ENCODE data around the gene DGKG. TPM values are rescaled to one million over a fixed set of nuclear protein-coding genes. Genes with fewer than 3 reads are reported as not detected.
A peak's percentile ranks its signal among the peaks of the same experiment; 100 is the strongest.

The DGKG gene
- total and polyA plus RNA-seq, 9 of the 15 experiments (the other 6 are each of a cell fraction or from before 2014, with no cell fraction given) = 0.01 to 0.36 (median 0.15) TPM

GRCh38 chr3:186107215-186108105, 254.6 kb downstream of the DGKG start (continued):
- TF ChIP-seq CEBPG (CRISPR knock-in tag; IDR thresholded peaks at IDR 0.05) (no peak), CEBPG (tag; conservative IDR thresholded peaks at IDR 0.05 in 1 of 2, IDR thresholded peaks at IDR 0.05 in 1 of 2) (peak in 1 of 2 experiments; percentile 66; a peak in 2 of 4 replicates), MLLT1 (IDR thresholded peaks at IDR 0.05) (no peak), ZNF551 (CRISPR knock-in tag; IDR thresholded peaks at IDR 0.05) (no peak), MCM7 (IDR thresholded peaks at IDR 0.05) (no peak), MEIS2 (IDR thresholded peaks at IDR 0.05; ENCODE audit: partially characterized antibody) (peak; percentile 5), KDM4B (IDR thresholded peaks at IDR 0.05; ENCODE audit: borderline replicate concordance in 2 of 2, low read depth in 1 of 2) (no peak), ZC3H8 (IDR thresholded peaks at IDR 0.05) (no peak), BMI1 (IDR thresholded peaks at IDR 0.05; ENCODE audit: low read length) (no peak), CEBPB (tag; IDR thresholded peaks at IDR 0.05) (peak; percentile 25; the same call in 1 of the 2 replicates), ZBTB2 (IDR thresholded peaks at IDR 0.05) (no peak), ZNF639 (CRISPR knock-in tag; conservative IDR thresholded peaks at IDR 0.05 in 1 of 2, IDR thresholded peaks at IDR 0.05 in 1 of 2) (no peak), CSDE1 (IDR thresholded peaks at IDR 0.05) (no peak), ZNF174 (CRISPR knock-in tag; IDR thresholded peaks at IDR 0.05) (no peak), ILK (tag; IDR thresholded peaks at IDR 0.05; ENCODE audit: borderline replicate concordance, low read depth) (no peak), AFF4 (CRISPR knock-in tag; IDR thresholded peaks at IDR 0.05) (no peak), MAZ (CRISPR knock-in tag; conservative IDR thresholded peaks at IDR 0.05 in 1 of 2, IDR thresholded peaks at IDR 0.05 in 1 of 2) (peak; percentile 10 to 61; a peak in 2 of 4 replicates), SUPT5H (IDR thresholded peaks at IDR 0.05) (no peak), CREM (IDR thresholded peaks at IDR 0.05; ENCODE audit: low read depth) (no peak)
